Measurements from ENCODE around the gene LHFPL6.
A peak's percentile ranks its signal among the peaks of the same experiment; 100 is the strongest.

The LHFPL6 gene

DNA sequence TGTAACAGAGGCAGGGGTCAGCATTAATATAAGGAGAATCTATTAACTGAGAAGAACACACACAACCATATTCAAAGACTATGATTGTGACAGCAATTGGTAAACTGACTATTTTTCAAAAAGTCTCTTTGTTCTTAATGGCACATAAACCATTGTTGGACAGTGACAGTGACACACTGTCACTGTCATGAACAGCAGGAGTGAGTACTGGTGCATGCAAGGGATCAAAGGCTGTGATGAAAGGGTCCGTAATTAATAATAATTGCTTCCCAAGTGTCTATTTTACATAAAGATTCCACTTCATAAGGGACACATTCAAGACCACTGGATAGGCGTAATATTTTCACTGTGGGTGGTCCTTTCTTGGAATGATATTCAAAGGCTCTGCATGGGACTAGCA lies 50.7 kb downstream of the LHFPL6 start:
- peak in 1 of 2 donors; percentile 24 for DNase-seq

DNA sequence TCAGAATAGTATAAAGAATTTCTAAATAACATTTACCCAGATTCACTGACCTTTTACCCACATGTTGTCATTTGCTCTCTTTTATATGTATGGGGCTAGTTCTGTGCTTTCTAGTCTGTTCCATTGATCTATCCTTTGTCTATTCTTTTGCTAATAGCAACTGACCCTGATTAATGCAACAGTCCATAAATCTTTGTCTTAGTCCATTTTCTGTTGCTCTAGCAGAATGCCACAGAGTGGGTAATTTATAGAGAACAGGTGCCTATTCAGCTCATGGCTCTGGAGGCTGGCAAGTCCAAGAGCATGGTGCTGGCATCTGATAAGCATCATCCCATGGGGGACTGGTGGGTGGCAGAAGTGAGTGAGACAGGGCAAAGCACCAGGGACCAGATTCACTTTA lies 52.1 kb downstream of the LHFPL6 start:
- no peak for DNase-seq

DNA sequence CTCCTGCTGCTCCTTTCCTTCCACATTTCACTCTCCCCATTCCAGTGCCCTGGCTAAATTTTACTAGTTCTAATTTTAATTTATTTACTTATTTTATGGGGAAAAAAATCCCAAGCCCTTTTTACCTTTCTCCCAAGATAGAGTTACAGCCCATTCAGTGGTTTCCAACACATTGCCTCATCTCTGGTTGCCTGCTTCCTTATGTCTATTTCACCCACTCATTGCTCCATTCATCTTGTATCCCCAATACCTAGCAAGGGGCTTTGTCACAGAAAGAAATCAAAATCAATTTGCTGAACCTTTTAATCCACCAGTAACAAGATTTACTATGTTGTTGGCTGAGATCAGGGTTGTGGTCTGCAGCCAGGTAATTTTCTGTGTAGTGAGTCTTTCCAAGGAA lies 55.9 kb downstream of the LHFPL6 start:
- DNase-seq: no peak

DNA sequence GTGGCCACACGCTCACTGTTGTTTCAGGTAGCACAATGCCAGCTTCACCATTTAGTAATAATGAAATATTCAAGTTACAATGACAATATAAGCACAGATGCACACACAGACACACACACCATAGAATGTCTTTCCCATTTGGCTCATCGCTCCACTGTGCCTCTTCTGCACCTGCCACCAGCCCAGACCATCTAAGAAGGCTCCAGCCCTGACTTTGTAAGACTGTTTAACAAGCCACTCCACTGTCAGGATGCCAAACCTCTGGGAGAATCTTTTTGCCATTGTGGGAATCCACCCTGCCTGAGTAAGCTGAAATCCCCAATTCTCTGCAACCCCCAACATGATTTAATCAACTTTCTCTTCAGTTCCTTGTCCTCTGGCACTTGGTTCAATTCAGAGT lies 60.6 kb downstream of the LHFPL6 start:
- no peak for DNase-seq

DNA sequence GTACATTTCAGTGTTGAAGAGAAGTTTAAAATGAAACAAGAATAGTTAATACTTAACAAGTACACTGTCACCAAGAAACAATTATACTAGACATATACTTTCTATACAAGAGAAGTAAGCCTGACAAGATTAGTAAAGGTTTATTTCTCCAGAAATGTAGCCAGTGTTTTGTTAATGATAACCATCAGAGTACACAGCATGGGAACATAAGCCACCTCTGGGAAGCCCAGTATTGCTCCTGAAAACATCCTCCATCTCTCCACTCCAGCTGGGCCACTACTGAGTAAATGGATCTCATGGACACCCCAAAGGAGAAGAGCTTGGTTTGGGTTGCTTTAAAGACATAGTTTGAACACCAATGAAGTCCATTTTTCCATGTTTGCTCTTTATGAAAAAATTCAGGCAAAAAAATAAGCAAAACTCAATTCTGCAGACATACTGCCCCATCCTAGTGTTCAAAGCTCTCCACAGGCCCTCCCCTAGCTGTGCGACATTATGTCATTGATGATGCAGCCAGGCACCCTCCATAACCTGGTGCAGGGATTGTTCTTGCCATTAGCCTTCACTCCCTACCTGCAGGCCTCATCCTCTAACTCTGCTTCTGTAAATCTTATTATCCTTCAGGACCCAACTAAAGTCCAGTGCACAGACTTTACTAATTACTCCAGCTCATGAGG lies 61.9 kb downstream of the LHFPL6 start:
- no peak for DNase-seq

- DNase-seq: no peak
Observed at GRCh38 chr13:39538816-39539790, 63.9 kb downstream of the LHFPL6 start.

DNA sequence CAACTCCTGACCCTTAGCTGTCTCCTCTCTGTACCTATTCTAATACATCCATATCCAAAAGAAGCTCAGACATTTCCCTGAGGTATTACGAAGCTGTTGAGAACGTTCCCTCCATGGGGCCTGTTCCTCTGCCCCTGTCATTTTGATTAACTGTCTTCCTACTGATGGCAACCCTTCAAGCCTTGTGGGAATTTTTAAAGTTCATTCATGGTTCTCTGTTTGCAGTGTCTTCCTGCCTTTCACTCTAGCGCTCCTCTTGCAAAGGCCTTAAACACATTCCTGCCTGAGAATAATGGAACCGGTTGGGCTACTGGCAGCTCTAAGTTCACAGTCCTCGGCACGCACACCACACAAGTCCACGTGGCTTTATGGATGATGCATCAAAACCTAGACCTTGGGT lies 66.1 kb downstream of the LHFPL6 start:
- DNase-seq: no peak

GRCh38 chr13:39536274-39536673 lies 66.7 kb downstream of the LHFPL6 start:
- no peak for DNase-seq

GRCh38 chr13:39533651-39534150 lies 69.3 kb downstream of the LHFPL6 start:
- no peak for DNase-seq

GRCh38 chr13:39531646-39532045 lies 71.3 kb downstream of the LHFPL6 start:
- DNase-seq: no peak

DNA sequence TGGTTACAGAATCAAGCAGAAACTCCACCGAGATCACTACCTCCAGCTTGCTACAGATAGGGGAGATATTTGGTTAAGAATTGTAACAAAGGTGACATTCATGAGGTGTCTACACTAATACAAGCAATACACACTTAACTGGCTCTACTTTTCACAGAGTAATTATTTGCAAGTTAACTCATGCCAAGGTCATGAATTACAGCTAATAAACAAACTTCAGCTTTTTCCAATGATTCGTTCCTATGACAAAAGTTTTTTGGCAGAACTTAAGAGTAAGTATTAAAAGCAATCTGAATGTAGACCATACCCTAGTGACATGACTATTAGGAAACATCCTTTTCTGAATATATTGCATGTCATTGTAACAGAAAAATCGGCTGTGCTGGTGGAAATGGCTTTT lies 72.1 kb downstream of the LHFPL6 start:
- DNase-seq: no peak

DNA sequence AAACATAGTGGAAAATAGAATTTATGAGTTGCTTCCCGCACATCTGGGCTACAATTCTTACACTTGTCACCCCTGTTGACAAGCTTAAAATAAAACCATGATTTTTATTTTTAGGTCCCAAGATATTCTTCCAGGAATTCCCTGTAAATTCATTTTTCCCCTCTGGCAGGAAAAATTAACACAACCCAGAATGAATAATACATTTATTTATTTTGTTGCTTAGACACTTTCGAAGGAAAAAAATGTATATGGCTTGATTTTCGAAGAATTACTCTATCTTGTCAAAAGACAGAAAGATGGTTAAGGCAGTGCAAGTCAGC lies 74.4 kb downstream of the LHFPL6 start:
- no peak for DNase-seq

DNA sequence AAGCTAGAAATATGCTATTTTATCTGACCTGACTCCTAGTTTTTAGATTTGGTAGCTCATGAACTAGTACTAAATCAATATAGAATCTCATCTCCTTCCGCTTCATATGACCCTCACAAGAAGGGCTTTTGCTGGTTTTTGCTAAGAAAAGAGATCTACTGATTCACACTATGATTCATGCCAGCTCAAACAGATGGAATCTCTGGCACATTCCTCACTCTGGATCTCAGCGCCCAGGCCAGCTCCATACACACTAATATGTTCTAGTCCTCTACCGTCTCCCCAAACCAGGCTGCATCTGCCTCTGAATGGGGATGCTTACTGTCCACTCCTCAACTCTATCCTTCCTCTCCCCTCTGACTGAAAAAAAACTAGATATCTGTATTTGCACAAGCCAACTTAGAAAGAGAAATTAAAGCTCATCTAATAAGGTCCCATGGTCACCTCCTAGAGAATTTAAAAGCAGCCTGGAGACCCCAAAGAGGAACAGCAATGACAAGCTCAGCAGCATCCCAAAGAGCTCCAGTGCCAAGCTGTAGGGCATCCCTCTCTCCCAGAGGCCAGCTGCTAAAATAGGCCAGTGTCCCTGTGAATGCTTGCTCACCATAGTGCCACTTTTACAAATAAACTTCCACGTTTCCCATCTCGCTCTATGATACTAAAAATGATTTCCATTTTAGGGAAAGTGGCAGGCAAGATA lies 74.9 kb downstream of the LHFPL6 start:
- DNase-seq: no peak

- DNase-seq: no peak
Observed at GRCh38 chr13:39527301-39527700, 75.7 kb downstream of the LHFPL6 start.

DNA sequence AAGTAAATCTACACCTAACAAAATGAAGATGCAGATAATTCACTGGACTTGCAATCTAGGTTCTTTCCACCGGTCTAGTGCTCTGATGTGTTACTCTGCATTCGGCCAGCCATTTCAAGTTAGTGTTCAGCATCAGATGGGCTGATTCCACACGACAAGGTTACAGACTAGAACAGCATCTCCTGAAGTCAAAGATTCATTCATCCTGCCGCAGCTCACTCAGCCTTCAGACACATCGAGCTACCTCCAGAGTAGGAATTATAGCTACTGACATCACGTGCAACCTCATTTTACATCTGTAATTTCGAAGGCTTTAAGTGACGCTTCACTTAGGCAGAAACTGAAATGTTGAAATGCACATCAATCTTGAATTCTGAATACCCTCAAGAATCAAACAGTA lies 76.5 kb downstream of the LHFPL6 start:
- no peak for DNase-seq

GRCh38 chr13:39525506-39525905 lies 77.5 kb downstream of the LHFPL6 start:
- DNase-seq: no peak

DNA sequence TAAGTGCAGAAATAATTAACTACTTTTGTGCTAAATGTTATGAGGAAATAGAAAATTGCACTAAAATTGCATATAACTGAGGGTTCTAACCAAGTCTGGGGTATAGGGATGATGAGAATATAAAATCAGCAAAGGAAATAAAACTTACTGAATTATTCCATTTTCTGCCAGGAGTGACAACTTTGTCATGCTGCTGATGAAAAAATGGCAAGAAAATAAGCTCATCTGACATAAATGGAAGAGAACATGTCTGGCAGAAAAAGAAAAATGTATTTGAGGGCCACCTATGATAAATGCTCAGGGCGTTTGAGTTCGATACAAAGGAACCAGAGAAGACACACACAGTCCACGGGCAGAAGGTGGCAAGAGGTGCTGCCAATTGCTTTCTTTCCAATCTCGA lies 78.2 kb downstream of the LHFPL6 start:
- DNase-seq: no peak

GRCh38 chr13:39522329-39522728 lies 80.7 kb downstream of the LHFPL6 start:
- DNase-seq: no peak

GRCh38 chr13:39521701-39522100 lies 81.3 kb downstream of the LHFPL6 start:
- DNase-seq: no peak

GRCh38 chr13:39516096-39516495 lies 86.9 kb downstream of the LHFPL6 start:
- no peak for DNase-seq

DNA sequence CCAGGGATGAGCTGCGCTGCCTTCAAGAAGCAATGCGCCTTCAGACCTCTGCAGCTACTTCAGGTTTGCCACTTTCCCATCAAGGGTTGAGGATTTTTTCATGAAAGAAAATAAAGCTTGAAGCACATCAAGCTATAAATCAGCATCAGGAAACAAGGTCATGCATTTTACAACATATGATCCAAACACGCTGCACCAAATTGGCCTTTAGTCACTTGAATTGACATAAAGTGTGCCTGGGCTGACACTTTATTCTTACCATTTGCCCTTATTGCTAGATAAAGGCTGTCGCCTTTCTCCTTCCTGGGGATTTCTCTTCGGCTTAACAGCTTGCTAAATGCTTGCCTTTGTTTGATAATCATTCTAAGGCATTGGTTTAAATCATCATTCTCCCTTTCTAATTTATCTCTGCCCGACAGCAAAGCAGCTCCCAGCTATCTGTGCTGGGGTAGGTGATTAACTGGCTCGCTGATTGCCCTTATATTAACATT lies 87.7 kb downstream of the LHFPL6 start:
- DNase-seq: no peak

GRCh38 chr13:39512687-39513086 lies 90.3 kb downstream of the LHFPL6 start:
- no peak for DNase-seq

DNA sequence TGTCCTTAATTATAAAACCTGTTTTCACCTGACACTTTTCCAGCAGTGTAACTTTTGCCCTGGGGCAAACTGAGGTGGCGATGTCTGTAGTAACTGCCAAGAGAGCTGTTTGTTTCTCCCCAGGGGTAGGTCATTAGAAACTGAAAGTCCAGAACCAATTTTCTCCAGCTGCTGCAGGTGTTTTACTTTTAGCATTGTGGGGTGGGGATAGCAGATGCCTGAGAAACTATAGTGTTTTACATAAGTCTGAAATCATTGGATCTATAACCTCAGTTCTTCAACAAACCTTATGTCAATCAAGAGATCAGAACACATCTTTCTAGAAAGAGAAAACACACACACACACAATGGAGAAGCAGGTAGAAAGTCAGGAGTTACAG lies 92.7 kb downstream of the LHFPL6 start:
- DNase-seq: no peak
